Effector memory CD8-positive, alpha-beta T cell (primary cell): Measurements from ENCODE around the gene GJC1.

Experiments
- ATAC-seq: fragments of 150-1000 bp; cut with Tn5 transposase; replicated peaks from 2 replicates; pipeline ENCODE4 v1.10.0; 2021; ENCODE audit warnings: mild to moderate bottlenecking, moderate library complexity
- DNase-seq, 3 experiments: peaks; one replicate each; pipeline ENCODE4 v3.0.0; 2021
- H3K27ac Mint-ChIP-seq, 2 donors: one replicate each; pipeline ENCODE4 v1.8.0; 2022; ENCODE audit warnings: mild to moderate bottlenecking in 2 of 2, mixed read lengths in 2 of 2, moderate library complexity in 2 of 2
- H3K27me3 Mint-ChIP-seq, 2 donors: one replicate each; pipeline ENCODE4 v1.8.0; 2022; ENCODE audit warnings: mixed read lengths in 2 of 2
- H3K36me3 Mint-ChIP-seq: one replicate; pipeline ENCODE4 v1.8.0; 2022; ENCODE audit warnings: mild to moderate bottlenecking, moderate library complexity, mixed read lengths; ENCODE audit not compliant: insufficient read depth
- H3K4me1 Mint-ChIP-seq, 2 donors: one replicate each; pipeline ENCODE4 v1.8.0; 2022; ENCODE audit warnings: low read depth in 2 of 2, mixed read lengths in 2 of 2
- H3K4me3 Mint-ChIP-seq, 2 donors: one replicate each; pipeline ENCODE4 v1.8.0; 2022; ENCODE audit warnings: mild to moderate bottlenecking in 2 of 2, mixed read lengths in 2 of 2, moderate library complexity in 2 of 2
- H3K9me3 Mint-ChIP-seq, 2 donors: one replicate each; pipeline ENCODE4 v1.8.0; 2022; ENCODE audit warnings: mixed read lengths in 2 of 2

The GJC1 gene

DNA sequence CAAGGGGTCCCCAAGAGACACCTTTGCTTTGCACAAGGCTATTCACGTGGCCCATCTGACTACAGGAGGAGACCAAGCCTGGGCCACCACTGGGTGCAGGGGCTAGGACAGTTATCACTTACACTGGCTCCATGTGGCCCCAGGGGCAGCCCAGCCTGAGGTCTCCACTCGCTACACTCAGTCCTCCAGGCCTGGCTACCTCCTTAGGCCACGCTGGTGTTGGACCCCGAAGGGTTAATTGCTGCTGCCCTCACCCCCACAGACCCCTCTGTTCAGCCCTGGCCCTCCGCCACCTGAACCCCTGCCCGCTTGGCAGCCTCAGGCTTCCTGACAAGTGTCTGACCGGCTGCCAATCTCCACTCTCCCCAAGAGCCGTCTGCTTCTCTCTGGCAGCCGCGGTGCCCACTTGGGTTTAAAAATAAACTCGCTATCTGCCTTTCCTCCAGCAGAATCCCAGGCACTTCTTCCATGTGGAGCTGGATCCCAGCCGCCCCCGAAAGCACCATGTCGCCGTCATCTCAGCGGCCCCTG lies 43.5 kb downstream of the GJC1 start:
- no peak overlapping the region for H3K4me3 Mint-ChIP-seq

DNA sequence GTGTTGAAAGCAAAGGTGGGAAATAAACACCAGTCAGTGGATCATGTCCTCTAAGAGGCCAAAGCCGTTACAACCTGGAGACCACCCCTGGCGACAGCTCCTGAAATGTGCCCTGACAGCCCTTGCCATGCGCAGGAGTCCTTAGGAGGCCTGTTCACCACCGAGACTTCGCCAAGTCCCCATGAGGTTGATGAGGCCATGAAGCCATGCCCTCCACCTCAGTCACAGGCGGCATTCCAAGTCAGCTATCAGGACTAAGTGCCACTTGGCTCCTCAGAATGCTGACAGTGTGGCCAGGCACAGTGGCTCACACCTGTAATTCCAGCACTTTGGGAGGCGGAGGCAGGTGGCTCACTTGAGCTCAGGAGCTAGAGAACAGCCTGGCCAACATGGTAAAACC lies 44.2 kb downstream of the GJC1 start:
- H3K27me3 Mint-ChIP-seq = peaks cover 5 to 19% of the 10 kb centered on the region in 2 donors
- no peak overlapping the region for H3K4me3 Mint-ChIP-seq
- ATAC-seq = no peak

More for the DNA sequence above, 43.5 kb downstream of the GJC1 start:
- no peak for DNase-seq
- Mint-ChIP-seq H3K4me1 (no peaks in the 10 kb centered on the region), H3K36me3 (no peaks in the 10 kb centered on the region), H3K27ac (no peak overlapping the region), H3K27me3 (peaks cover 5 to 19% of the 10 kb centered on the region in 2 donors), H3K9me3 (no peaks in the 10 kb centered on the region)
- no peak for ATAC-seq

DNA sequence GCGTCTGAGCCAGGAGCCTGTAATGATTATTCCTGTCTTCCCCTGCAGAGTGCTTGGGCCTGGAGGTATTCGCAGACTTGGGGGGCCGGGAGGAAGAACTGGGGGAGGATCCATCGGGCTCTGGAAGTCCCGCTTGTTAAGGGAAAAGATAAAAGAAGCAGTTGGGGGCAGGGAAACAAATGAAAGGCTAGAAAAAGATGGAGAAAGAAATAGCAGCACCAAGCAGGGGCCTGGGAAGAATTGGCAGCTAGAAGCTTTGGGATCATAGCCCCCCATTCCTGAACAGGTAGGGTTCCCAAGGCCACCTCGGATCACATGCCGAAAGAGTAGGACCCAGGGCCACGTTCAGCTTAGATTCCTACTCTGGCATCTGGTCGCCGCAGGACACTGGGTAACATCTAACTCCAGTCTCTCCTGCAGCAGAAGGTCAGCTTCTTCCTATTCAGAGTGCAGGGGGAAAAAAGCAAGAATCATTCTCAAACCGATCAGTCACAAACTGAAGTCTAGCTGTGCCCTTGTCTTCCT lies 47.7 kb downstream of the GJC1 start:
- ATAC-seq = no peak
- Mint-ChIP-seq H3K4me1 (peaks cover 5 to 7% of the 10 kb centered on the region in 2 donors), H3K36me3 (no peaks in the 10 kb centered on the region), H3K27ac (no peak overlapping the region), H3K4me3 (no peak overlapping the region), H3K9me3 (no peaks in the 10 kb centered on the region), H3K27me3 (peaks cover 4 to 28% of the 10 kb centered on the region in 2 donors)
- DNase-seq = no peak

More for the DNA sequence above, 44.2 kb downstream of the GJC1 start:
- Mint-ChIP-seq H3K4me1 (no peaks in the 10 kb centered on the region), H3K36me3 (no peaks in the 10 kb centered on the region), H3K9me3 (no peaks in the 10 kb centered on the region), H3K27ac (no peak overlapping the region)
- DNase-seq = no peak

DNA sequence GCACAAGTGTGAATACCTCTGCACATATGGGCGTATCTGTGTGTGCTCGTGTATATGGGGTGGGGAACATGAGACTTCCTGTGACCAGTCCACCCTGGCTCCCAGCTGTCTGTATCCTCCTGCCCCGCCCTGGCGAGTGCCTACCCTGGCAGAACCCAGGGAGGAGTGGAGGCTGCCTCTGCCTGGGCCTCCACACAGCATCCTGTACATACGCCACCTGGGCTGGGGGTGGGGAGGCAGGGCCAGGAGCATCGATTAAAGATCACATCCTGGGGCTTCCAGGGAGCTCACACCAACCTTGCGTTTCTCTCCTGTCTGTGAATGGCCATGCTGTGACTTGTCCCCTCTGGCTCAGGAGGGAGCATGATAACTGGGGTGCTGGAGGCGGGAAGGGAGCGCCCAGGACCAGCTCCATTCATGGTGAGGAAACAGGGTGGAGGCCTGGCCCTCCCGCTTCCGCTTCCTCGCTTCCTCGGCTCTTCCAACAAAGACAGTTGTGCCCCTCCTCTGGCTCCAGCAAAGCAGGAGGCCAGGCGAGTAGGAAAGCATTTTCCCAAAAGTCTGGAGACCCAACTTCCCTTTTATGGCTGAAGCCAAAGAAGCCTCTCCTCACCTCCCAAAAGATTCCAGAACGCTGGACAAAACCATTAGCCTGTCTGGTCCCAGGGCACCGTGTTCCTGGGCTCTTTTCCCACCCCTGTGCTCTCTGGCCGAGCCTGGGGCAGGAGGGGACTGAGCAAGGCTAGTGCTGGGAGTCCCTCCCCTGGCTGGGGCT lies 48.3 kb downstream of the GJC1 start:
- Mint-ChIP-seq H3K4me3 (no peak overlapping the region), H3K36me3 (no peaks in the 10 kb centered on the region), H3K27me3 (peaks cover 0 to 28% of the 10 kb centered on the region in 2 donors), H3K9me3 (no peaks in the 10 kb centered on the region), H3K4me1 (peaks cover 5 to 7% of the 10 kb centered on the region in 2 donors), H3K27ac (no peak overlapping the region)
- ATAC-seq = no peak
- no peak for DNase-seq

DNA sequence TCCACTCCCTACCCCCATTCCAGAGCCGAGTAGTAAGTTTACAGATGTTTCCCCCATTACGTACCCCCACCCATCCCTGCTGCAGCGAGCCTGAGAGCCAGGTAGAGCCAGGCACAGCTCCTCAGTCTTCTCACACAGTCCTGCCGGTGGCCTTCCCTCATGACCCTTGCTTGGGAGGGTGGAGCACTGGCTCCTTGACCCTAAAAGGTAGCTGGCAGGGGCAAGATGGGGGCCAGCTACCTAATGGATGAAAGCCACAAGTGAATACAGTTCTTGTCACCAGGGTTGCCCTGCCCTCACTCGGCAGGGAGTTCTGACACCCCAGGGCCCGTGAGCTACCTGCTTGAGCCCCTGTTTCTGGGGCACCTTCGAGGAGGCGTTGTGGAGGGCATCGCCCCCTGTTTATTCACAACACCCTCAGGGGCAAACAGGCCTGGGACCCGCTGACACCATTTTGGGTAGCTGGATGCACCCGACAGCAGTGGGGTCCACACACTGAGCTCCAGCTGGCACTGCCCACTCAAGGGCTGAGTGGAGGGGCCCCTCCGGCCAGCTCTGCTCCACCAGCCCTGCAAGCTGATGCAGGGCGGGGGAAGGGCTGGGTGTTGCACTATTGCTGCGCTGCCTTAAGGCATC lies 49.1 kb downstream of the GJC1 start:
- Mint-ChIP-seq H3K27ac (no peak overlapping the region), H3K9me3 (no peaks in the 10 kb centered on the region), H3K36me3 (no peaks in the 10 kb centered on the region), H3K4me1 (peaks cover 10% of the 10 kb centered on the region in 2 donors), H3K4me3 (no peak overlapping the region), H3K27me3 (peaks cover 0 to 22% of the 10 kb centered on the region in 2 donors)
- no peak for ATAC-seq
- no peak for DNase-seq

DNA sequence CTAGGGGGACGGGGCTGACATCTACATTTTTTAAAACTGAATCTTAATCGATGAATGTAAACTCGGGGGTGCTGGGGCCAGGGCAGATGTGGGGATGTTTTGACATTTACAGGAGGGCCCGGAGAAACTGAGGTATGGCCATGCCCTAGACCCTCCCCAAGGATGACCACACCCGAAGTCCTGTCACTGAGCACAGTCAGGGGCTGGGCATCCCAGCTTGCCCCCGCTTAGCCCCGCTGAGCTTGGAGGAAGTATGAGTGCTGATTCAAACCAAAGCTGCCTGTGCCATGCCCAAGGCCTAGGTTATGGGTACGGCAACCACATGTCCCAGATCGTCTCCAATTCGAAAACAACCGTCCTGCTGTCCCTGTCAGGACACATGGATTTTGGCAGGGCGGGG lies 49.9 kb downstream of the GJC1 start:
- no peaks in the 10 kb centered on the region for H3K36me3 Mint-ChIP-seq
- peaks cover 10 to 15% of the 10 kb centered on the region in 2 donors for H3K4me1 Mint-ChIP-seq
- no peak overlapping the region for H3K27ac Mint-ChIP-seq
- DNase-seq (no peak), ATAC-seq (no peak)
- H3K27me3 Mint-ChIP-seq = peaks cover 0 to 22% of the 10 kb centered on the region in 2 donors
- no peaks in the 10 kb centered on the region for H3K9me3 Mint-ChIP-seq
- H3K4me3 Mint-ChIP-seq = peak overlapping the region in 1 of 2 donors; percentile 72

DNA sequence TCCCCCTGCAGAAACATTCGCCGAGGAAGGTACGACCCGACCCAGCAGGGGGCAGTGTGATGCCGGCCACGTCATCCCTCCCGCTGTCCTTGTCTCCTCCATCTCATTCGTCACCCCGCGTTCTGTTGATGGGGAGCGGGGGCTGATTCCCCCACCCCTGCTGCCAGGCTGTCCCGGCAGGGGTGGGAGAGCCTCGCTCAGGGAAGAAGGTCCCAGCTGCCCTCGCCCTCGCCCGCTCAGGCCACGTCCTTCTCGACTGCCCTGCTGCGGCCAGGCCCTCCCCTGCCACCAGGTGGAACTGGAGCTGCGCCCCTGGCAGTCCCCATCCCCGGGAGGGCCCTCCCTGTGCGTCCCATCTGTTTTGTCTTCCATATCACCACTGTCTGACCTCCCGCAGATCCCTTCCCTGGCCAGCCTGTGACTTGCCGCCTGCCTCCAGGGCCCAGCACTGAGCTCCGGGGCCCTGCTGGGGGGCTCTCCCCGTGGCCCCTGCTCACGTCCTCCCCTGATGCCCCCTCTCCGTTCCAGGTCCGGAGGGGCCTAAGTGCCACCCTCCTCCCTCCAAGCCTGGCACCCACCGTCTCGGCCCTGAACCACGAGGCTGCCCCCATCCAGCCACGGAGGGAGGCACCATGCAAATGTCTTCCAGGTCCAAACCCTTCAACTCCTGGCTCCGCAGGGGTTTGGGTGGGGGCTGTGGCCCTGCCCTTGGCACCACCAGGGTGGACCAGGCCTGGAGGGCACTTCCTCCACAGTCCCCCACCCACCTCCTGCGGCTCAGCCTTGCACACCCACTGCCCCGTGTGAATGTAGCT lies 50.7 kb downstream of the GJC1 start:
- peak; percentile 77 to 82 (median 80) for DNase-seq
- H3K4me3 Mint-ChIP-seq = peak overlapping the region; percentile 62 to 72
- H3K9me3 Mint-ChIP-seq = no peaks in the 10 kb centered on the region
- H3K4me1 Mint-ChIP-seq = peaks cover 14 to 19% of the 10 kb centered on the region in 2 donors
- H3K27me3 Mint-ChIP-seq = peaks cover 0 to 22% of the 10 kb centered on the region in 2 donors
- H3K27ac Mint-ChIP-seq = peak overlapping the region in 1 of 2 donors; percentile 28
- peak; percentile 23 for ATAC-seq
- no peaks in the 10 kb centered on the region for H3K36me3 Mint-ChIP-seq

DNA sequence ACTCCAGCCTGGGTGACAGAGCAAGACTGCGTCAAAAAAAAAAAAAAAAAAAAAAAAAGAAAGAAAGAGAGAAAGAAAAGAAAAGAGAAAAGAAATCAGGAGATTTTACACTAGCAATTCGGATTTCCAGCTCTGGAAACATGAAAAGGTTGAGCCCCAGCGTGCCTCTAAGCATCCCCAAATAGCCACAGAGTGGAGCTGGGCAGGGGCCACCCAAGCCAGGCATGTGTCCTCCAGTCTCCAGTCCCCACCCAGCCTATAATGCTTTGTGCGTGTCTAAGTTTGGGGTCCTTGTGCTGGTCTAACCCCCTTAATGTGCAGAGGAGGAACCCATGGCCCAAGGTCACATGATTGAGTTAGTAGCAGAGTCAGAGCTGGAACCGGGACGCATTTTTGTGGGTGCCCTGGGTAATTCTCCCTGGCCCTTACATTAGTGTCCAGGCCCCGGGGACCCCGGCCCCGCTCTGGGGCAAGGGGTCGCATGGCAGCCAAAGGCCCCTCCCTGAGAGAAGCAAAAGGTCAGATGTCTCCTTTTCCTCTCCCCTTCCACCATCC lies 51.4 kb downstream of the GJC1 start:
- DNase-seq (no peak), ATAC-seq (no peak)
- peaks cover 14 to 19% of the 10 kb centered on the region in 2 donors for H3K4me1 Mint-ChIP-seq
- no peak overlapping the region for H3K27ac Mint-ChIP-seq
- peak overlapping the region; percentile 62 to 72 for H3K4me3 Mint-ChIP-seq
- H3K9me3 Mint-ChIP-seq = no peaks in the 10 kb centered on the region
- H3K27me3 Mint-ChIP-seq = peaks cover 0 to 23% of the 10 kb centered on the region in 2 donors
- H3K36me3 Mint-ChIP-seq = no peaks in the 10 kb centered on the region

DNA sequence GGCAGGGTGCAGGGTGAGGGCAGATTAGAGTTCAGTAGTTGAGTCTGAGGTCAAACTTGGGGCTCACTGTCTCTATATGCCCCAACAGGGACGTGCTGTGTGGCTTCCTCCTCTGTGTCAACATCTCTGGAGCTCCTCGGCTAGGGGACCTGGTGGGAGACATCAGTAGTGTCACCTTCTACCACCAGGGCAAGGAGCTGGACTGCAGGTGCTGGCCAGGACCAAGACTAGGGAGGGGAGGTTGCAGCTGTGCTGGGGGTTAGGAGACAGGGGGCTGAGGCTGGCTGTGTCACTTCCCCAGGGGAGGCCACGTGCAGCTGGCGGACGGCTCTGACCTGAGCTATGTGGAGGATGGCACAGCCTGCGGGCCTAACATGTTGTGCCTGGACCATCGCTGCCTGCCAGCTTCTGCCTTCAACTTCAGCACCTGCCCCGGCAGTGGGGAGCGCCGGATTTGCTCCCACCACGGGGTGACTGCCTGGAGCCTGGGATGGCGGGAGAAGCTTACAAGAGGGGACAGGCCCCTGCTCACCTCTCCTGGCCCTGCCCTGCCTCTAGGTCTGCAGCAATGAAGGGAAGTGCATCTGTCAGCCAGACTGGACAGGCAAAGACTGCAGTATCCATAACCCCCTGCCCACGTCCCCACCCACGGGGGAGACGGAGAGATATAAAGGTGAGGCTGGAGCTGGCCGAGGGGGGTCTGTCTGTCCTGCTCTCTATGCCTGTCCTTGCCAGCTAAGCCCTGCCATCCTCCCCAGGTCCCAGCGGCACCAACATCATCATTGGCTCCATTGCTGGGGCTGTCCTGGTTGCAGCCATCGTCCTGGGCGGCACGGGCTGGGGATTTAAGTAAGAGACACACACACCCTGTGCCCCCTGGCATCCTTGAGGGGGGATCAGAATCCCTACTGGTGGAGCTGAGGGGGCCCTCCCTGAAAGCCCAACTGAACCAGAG lies 52.4 kb downstream of the GJC1 start:
- H3K27ac Mint-ChIP-seq = no peak overlapping the region
- no peaks in the 10 kb centered on the region for H3K36me3 Mint-ChIP-seq
- DNase-seq (no peak), ATAC-seq (no peak)
- no peaks in the 10 kb centered on the region for H3K9me3 Mint-ChIP-seq
- peak overlapping the region in 1 of 2 donors; percentile 25 for H3K4me3 Mint-ChIP-seq
- peaks cover 0 to 30% of the 10 kb centered on the region in 2 donors for H3K27me3 Mint-ChIP-seq
- H3K4me1 Mint-ChIP-seq = peaks cover 14 to 19% of the 10 kb centered on the region in 2 donors

DNA sequence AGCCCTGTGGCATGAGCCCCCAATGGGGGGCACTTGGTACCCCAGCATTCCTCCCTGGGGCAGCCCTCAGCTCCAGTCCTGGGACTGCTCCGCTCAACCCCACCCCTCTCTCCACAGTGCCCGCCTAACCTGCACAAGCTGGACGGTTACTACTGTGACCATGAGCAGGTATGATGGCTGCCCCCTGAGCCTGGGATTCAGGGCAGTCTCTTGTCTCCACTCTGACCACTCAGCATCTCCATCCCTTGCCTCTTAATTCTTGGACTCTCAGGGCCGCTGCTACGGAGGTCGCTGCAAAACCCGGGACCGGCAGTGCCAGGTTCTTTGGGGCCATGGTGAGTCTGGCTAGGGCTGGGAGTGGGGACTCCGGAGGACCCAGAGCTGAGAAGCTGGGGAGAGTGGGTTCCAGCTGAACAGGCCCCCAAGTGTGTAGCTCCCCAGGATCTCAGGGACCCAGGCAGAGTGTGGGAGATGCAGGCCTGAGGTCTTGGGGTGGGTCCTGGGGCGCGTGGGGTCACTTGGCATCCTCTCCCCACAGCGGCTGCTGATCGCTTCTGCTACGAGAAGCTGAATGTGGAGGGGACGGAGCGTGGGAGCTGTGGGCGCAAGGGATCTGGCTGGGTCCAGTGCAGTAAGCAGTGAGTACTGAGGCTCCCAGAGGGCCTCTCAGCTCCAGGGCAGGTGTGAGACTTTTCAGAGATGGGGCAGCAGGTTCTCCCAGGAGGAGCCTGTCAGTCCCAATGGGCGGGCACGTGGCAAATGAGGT lies 53.3 kb downstream of the GJC1 start:
- ATAC-seq = no peak
- H3K9me3 Mint-ChIP-seq = no peaks in the 10 kb centered on the region
- H3K4me1 Mint-ChIP-seq = peaks cover 14 to 19% of the 10 kb centered on the region in 2 donors
- H3K36me3 Mint-ChIP-seq = no peaks in the 10 kb centered on the region
- H3K4me3 Mint-ChIP-seq = peak overlapping the region; percentile 90 to 91
- DNase-seq = no peak
- peaks cover 0 to 34% of the 10 kb centered on the region in 2 donors for H3K27me3 Mint-ChIP-seq
- no peak overlapping the region for H3K27ac Mint-ChIP-seq

DNA sequence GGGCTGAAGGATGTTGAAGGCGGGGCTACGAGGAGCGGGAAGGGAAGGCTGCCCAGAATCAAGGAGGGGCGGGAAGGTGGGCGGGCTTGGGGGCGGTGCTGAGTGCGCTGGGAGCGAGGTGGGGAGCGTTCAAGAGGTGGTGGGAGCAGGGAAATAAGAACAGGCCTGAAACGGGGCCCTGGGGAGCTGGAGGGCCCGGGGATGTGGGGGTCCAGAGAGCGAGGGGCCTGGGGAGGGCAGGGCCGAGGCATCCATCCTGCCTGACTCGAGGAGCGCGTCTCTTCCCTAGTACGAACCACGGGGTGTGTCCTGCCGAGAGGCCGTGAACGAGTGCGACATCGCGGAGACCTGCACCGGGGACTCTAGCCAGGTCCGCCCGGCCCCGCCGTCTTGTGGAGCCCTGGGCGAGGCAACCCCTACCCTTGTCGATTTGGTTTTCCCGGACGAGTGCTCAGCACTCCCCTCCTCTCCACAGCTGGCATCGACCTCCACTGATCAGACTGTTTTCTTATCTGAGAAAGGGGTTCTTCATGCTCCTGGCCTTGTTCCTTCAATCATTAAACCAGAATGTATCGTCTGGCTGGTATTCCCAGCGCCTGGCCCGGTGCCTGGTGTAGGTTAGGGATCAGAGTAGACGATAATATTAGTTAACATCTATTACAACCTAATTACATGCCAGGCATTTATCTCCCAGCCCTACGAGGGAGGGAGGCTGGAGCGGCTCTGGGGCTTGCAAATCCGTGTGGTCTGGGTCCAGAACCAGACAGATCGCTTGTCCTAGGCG lies 54.1 kb downstream of the GJC1 start:
- H3K27me3 Mint-ChIP-seq = peaks cover 0 to 39% of the 10 kb centered on the region in 2 donors
- peak overlapping the region; percentile 90 to 91 for H3K4me3 Mint-ChIP-seq
- no peak overlapping the region for H3K27ac Mint-ChIP-seq
- H3K9me3 Mint-ChIP-seq = no peaks in the 10 kb centered on the region
- peaks cover 14 to 19% of the 10 kb centered on the region in 2 donors for H3K4me1 Mint-ChIP-seq
- peak; percentile 7 for ATAC-seq
- DNase-seq = peak in 1 of 3 experiments; percentile 27
- H3K36me3 Mint-ChIP-seq = no peaks in the 10 kb centered on the region
